MCF 10A (cell line): ENCODE results near the gene ARHGAP10. TPM values are rescaled to one million over a fixed set of nuclear protein-coding genes. Genes with fewer than 3 reads are reported as not detected.

Source experiments
- BruUV-seq: library from RNA; stranded (reverse); fragments of 400-500 nt; replicated peaks from 2 replicates; lab custom pipeline; 2021; lab: Mats Ljungman, UMichigan
- CTCF ChIA-PET: fragments of 300-600 bp; sonication (Branson Sonifier 250); formaldehyde crosslinking; extraction: SDS; loops from one replicate; lab custom pipeline; 2021; ENCODE audit warnings: antibody characterized with exemption, inconsistent platforms; lab: Yijun Ruan, JAX
- POLR2A ChIA-PET: fragments of 300-600, 350-650 bp; sonication (Branson Sonifier 250); formaldehyde crosslinking; extraction: SDS; loops from one replicate; lab custom pipeline; 2020; ENCODE audit warnings: antibody characterized with exemption, inconsistent platforms; lab: Yijun Ruan, JAX
- DNase-seq: peaks from one replicate; pipeline ENCODE4 v3.0.0-alpha.2; 2018; ENCODE audit not compliant: unreplicated experiment
- H3K27ac Mint-ChIP-seq: one replicate; pipeline ENCODE4 v1.8.0; 2022; ENCODE audit warnings: mild to moderate bottlenecking, low read depth, mixed read lengths; ENCODE audit not compliant: unreplicated experiment
- H3K27me3 Mint-ChIP-seq: one replicate; pipeline ENCODE4 v1.8.0; 2022; ENCODE audit warnings: mixed read lengths; ENCODE audit not compliant: insufficient read depth, unreplicated experiment
- H3K36me3 Mint-ChIP-seq: one replicate; pipeline ENCODE4 v1.8.0; 2022; ENCODE audit warnings: mild to moderate bottlenecking, moderate library complexity, mixed read lengths; ENCODE audit not compliant: insufficient read depth, unreplicated experiment
- H3K4me1 Mint-ChIP-seq: one replicate; pipeline ENCODE4 v1.8.0; 2022; ENCODE audit warnings: mixed read lengths; ENCODE audit not compliant: insufficient read depth, unreplicated experiment
- H3K4me3 Mint-ChIP-seq: one replicate; pipeline ENCODE4 v1.8.0; 2022; ENCODE audit warnings: mild to moderate bottlenecking, moderate library complexity, mixed read lengths; ENCODE audit not compliant: unreplicated experiment
- H3K9me3 Mint-ChIP-seq: one replicate; pipeline ENCODE4 v1.8.0; 2022; ENCODE audit warnings: mixed read lengths; ENCODE audit not compliant: unreplicated experiment
- intact Hi-C: fragments of 100-400 bp; cut with micrococcal nuclease; formaldehyde crosslinking; loops from 2 replicates; pipeline ENCODE4 v1.14.1; 2022
- total RNA-seq: library from RNA; stranded (reverse); gene quantifications from 2 replicates; pipeline ENCODE4 v1.2.3, GENCODE V29; 2022
- TF ChIP-seq, protein P1 (sequence below): fragments of 200-600 bp; IDR thresholded peaks from one replicate; pipeline ENCODE4 v1.8.0; 2022; ENCODE audit warnings: antibody characterized with exemption, mild to moderate bottlenecking; ENCODE audit not compliant: unreplicated experiment

The ARHGAP10 gene
- total RNA-seq, 1 experiment from 2014 or later: 22.4 TPM

DNA sequence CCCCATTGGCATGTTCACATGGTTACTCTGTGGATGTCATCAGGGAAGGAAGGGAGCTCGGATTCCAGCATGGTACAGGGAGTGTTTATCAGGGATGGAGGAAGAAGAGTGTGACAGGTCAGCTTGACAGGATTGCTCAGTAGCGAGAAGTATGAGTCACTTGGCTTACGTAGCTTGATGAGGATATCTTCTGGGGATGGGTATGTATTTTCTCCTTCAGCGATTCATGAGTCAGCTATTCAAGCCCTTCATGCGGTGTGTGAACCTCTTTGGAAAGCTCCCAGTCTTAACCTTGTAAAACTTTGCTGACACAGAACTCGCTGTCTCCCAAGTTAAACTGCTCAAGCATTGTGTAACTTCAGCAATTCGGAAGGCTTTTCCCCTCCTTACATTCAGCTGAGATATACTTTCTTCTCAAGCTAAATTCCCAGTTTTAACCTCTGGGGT lies 275.4 kb downstream of the ARHGAP10 start:
- ChIA-PET POLR2A (interaction anchor here (0.6 to 2.0 kb wide), 12 partner anchors 9 to 710 kb away, joined by 3 to 8 read pairs (median 4); no protein-coding TSS in a partner anchor), CTCF (interaction anchor here (0.6 to 1.5 kb wide), 4 partner anchors 11 to 52 kb away, joined by 3 to 6 read pairs (median 3); no protein-coding TSS in a partner anchor)
- H3K36me3 Mint-ChIP-seq: peaks cover 23% of the 10 kb centered on the region
- H3K4me1 Mint-ChIP-seq: peaks cover 15% of the 10 kb centered on the region
- no peaks in the 10 kb centered on the region for H3K27me3 Mint-ChIP-seq
- intact Hi-C loops: no loop called here
- TF ChIP-seq, protein P1, sequence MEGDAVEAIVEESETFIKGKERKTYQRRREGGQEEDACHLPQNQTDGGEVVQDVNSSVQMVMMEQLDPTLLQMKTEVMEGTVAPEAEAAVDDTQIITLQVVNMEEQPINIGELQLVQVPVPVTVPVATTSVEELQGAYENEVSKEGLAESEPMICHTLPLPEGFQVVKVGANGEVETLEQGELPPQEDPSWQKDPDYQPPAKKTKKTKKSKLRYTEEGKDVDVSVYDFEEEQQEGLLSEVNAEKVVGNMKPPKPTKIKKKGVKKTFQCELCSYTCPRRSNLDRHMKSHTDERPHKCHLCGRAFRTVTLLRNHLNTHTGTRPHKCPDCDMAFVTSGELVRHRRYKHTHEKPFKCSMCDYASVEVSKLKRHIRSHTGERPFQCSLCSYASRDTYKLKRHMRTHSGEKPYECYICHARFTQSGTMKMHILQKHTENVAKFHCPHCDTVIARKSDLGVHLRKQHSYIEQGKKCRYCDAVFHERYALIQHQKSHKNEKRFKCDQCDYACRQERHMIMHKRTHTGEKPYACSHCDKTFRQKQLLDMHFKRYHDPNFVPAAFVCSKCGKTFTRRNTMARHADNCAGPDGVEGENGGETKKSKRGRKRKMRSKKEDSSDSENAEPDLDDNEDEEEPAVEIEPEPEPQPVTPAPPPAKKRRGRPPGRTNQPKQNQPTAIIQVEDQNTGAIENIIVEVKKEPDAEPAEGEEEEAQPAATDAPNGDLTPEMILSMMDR: no peak
- H3K9me3 Mint-ChIP-seq: no peaks in the 10 kb centered on the region
- H3K27ac Mint-ChIP-seq: peak overlapping the region; percentile 1
- H3K4me3 Mint-ChIP-seq: no peak overlapping the region
- DNase-seq: peak; percentile 97
- no TSS peak for BruUV-seq

DNA sequence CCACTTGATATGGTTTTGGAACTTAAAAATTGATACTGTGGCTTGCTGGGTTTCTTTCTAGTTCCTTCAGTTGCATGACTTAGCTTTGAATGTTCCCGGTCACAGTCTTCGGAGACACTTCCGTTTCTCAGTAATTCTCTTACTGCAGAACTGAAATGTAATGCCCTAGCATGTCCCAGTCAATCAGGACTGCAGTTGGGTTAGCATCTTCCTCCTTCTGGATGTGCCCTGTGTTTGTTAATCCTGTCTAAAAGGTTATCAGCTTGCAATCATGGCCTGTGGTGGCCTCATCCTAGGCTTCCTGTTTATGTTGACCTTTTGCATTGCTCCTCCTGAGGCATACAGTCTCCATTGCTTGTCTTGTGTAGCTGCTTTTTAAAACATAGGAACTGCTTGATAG lies 275.9 kb downstream of the ARHGAP10 start:
- DNase-seq: no peak
- Mint-ChIP-seq H3K4me1 (peaks cover 15% of the 10 kb centered on the region), H3K36me3 (peaks cover 24% of the 10 kb centered on the region), H3K27ac (peak overlapping the region; percentile 54), H3K27me3 (no peaks in the 10 kb centered on the region), H3K9me3 (no peaks in the 10 kb centered on the region), H3K4me3 (peak overlapping the region; percentile 54)
- TF ChIP-seq, protein P1: no peak
- ChIA-PET POLR2A (interaction anchor here (0.6 to 2.0 kb wide), 10 partner anchors 9 to 433 kb away, joined by 3 to 8 read pairs (median 4); no protein-coding TSS in a partner anchor), CTCF (interaction anchor here (0.6 to 1.5 kb wide), 4 partner anchors 12 to 52 kb away, joined by 3 to 6 read pairs (median 3); no protein-coding TSS in a partner anchor)
- intact Hi-C loops: no loop called here
- no TSS peak for BruUV-seq

DNA sequence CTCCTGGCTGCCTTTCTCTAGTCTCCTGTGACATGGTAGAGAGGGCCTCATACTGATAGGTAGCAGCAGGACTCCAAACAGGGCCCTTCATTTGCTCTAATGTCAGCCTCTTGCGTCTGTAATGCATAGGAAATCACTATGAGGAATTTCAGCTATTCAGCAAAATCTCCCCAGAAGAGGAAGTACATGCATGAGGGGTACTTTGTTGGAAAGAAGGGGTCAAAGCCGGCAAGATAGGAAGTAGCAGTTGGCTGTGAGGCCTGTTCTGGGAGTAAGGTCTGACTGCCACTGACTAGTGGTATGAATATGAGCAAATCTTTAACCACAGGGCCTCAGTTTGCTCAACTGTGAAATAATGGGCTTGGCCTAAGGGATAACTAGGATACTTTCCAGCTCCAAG lies 283.2 kb downstream of the ARHGAP10 start:
- no peak for DNase-seq
- POLR2A ChIA-PET: interaction anchor here (2.7 kb wide), 1 partner anchor 8 kb away, joined by 7 read pairs; no protein-coding TSS in a partner anchor
- no peak overlapping the region for H3K27ac Mint-ChIP-seq
- H3K9me3 Mint-ChIP-seq: no peaks in the 10 kb centered on the region
- TF ChIP-seq, protein P1: no peak
- CTCF ChIA-PET: interaction anchor here (0.9 kb wide), 1 partner anchor 144 kb away, joined by 3 read pairs; no protein-coding TSS in a partner anchor
- H3K4me1 Mint-ChIP-seq: peaks cover 10% of the 10 kb centered on the region
- no TSS peak for BruUV-seq
- H3K36me3 Mint-ChIP-seq: peaks cover 8% of the 10 kb centered on the region
- intact Hi-C loops: no loop called here
- H3K4me3 Mint-ChIP-seq: no peak overlapping the region
- H3K27me3 Mint-ChIP-seq: no peaks in the 10 kb centered on the region

DNA sequence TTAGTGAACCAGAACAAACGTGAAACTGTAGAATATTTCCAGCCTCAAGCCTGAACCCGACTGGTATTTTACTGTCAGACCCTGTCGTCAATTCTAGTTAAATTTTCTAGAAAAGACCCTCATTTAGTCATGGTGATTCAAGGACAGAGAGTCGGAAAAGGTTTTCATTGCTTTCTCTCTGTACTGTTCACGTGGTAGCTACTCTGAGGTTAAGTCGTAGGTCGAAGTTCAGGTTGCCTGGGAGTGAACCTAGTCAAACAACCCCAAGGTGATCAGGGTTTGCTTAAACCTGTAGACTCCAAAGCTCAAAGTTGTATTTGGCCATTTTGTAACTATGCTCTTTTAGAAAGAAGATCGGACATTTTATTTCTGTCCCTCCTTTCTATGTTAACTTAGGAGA lies 283.6 kb downstream of the ARHGAP10 start:
- POLR2A ChIA-PET: interaction anchor here (2.7 kb wide), 1 partner anchor 9 kb away, joined by 7 read pairs; no protein-coding TSS in a partner anchor

More for the DNA sequence above, 283.6 kb downstream of the ARHGAP10 start:
- Mint-ChIP-seq H3K27me3 (no peaks in the 10 kb centered on the region), H3K4me3 (no peak overlapping the region), H3K36me3 (peaks cover 12% of the 10 kb centered on the region), H3K9me3 (no peaks in the 10 kb centered on the region), H3K27ac (no peak overlapping the region), H3K4me1 (peaks cover 10% of the 10 kb centered on the region)
- CTCF ChIA-PET: interaction anchor here (0.8 to 0.9 kb wide), 2 partner anchors 44 to 144 kb away, joined by 3 read pairs; no protein-coding TSS in a partner anchor
- no peak for DNase-seq
- intact Hi-C loops: no loop called here
- TF ChIP-seq, protein P1: no peak
- BruUV-seq: no TSS peak
